ENCODE data around the gene GRK3.

The GRK3 gene

GRCh38 chr22:25677631-25678030, 113.2 kb downstream of the GRK3 start:
- H3K27me3 ChIP-seq (ENCODE audit: control insufficient read depth, insufficient read depth, low read length) = no peaks in the 10 kb centered on the region
- no peaks in the 10 kb centered on the region for H3K4me1 ChIP-seq (ENCODE audit: control insufficient read depth, insufficient read depth, low read length)
- H3K4me3 ChIP-seq (ENCODE audit: low read depth, low read length) = no peak overlapping the region
- H3K9me3 ChIP-seq (ENCODE audit: control insufficient read depth, insufficient read depth, low read length) = no peaks in the 10 kb centered on the region
- no peak overlapping the region for H3K9ac ChIP-seq (ENCODE audit: low read depth, low read length)
- no peaks in the 10 kb centered on the region for H3K36me3 ChIP-seq (ENCODE audit: control insufficient read depth, insufficient read depth, low read length)

- H3K4me1 ChIP-seq (ENCODE audit: control insufficient read depth, insufficient read depth, low read length) = no peaks in the 10 kb centered on the region
- no peaks in the 10 kb centered on the region for H3K36me3 ChIP-seq (ENCODE audit: control insufficient read depth, insufficient read depth, low read length)
- H3K9ac ChIP-seq (ENCODE audit: low read depth, low read length) = no peak overlapping the region
- H3K4me3 ChIP-seq (ENCODE audit: low read depth, low read length) = no peak overlapping the region
- H3K27me3 ChIP-seq (ENCODE audit: control insufficient read depth, insufficient read depth, low read length) = no peaks in the 10 kb centered on the region
- H3K9me3 ChIP-seq (ENCODE audit: control insufficient read depth, insufficient read depth, low read length) = no peaks in the 10 kb centered on the region
These were observed 115.6 kb downstream of the GRK3 start for GRCh38 chr22:25680051-25680450.

GRCh38 chr22:25680956-25681355, 116.5 kb downstream of the GRK3 start:
- no peak overlapping the region for H3K9ac ChIP-seq (ENCODE audit: low read depth, low read length)
- H3K4me1 ChIP-seq (ENCODE audit: control insufficient read depth, insufficient read depth, low read length) = no peaks in the 10 kb centered on the region
- no peak overlapping the region for H3K4me3 ChIP-seq (ENCODE audit: low read depth, low read length)
- no peaks in the 10 kb centered on the region for H3K9me3 ChIP-seq (ENCODE audit: control insufficient read depth, insufficient read depth, low read length)
- H3K27me3 ChIP-seq (ENCODE audit: control insufficient read depth, insufficient read depth, low read length) = no peaks in the 10 kb centered on the region
- no peaks in the 10 kb centered on the region for H3K36me3 ChIP-seq (ENCODE audit: control insufficient read depth, insufficient read depth, low read length)

GRCh38 chr22:25682109-25682508, 117.6 kb downstream of the GRK3 start:
- H3K27me3 ChIP-seq (ENCODE audit: control insufficient read depth, insufficient read depth, low read length) = no peaks in the 10 kb centered on the region
- no peaks in the 10 kb centered on the region for H3K4me1 ChIP-seq (ENCODE audit: control insufficient read depth, insufficient read depth, low read length)
- H3K9ac ChIP-seq (ENCODE audit: low read depth, low read length) = no peak overlapping the region
- no peaks in the 10 kb centered on the region for H3K36me3 ChIP-seq (ENCODE audit: control insufficient read depth, insufficient read depth, low read length)
- no peak overlapping the region for H3K4me3 ChIP-seq (ENCODE audit: low read depth, low read length)
- H3K9me3 ChIP-seq (ENCODE audit: control insufficient read depth, insufficient read depth, low read length) = no peaks in the 10 kb centered on the region

- Histone ChIP-seq H3K9me3 (ENCODE audit: control insufficient read depth, insufficient read depth, low read length) (no peaks in the 10 kb centered on the region), H3K27me3 (ENCODE audit: control insufficient read depth, insufficient read depth, low read length) (no peaks in the 10 kb centered on the region), H3K4me3 (ENCODE audit: low read depth, low read length) (no peak overlapping the region), H3K4me1 (ENCODE audit: control insufficient read depth, insufficient read depth, low read length) (peaks cover 3% of the 10 kb centered on the region), H3K36me3 (ENCODE audit: control insufficient read depth, insufficient read depth, low read length) (peaks cover 5% of the 10 kb centered on the region), H3K9ac (ENCODE audit: low read depth, low read length) (no peak overlapping the region)
These were observed 124.2 kb downstream of the GRK3 start for GRCh38 chr22:25688627-25689026.

GRCh38 chr22:25689631-25690030, 125.2 kb downstream of the GRK3 start:
- Histone ChIP-seq H3K36me3 (ENCODE audit: control insufficient read depth, insufficient read depth, low read length) (peaks cover 5% of the 10 kb centered on the region), H3K27me3 (ENCODE audit: control insufficient read depth, insufficient read depth, low read length) (no peaks in the 10 kb centered on the region), H3K9me3 (ENCODE audit: control insufficient read depth, insufficient read depth, low read length) (no peaks in the 10 kb centered on the region), H3K9ac (ENCODE audit: low read depth, low read length) (no peak overlapping the region), H3K4me1 (ENCODE audit: control insufficient read depth, insufficient read depth, low read length) (peaks cover 3% of the 10 kb centered on the region), H3K4me3 (ENCODE audit: low read depth, low read length) (no peak overlapping the region)

- Histone ChIP-seq H3K9me3 (ENCODE audit: control insufficient read depth, insufficient read depth, low read length) (no peaks in the 10 kb centered on the region), H3K4me1 (ENCODE audit: control insufficient read depth, insufficient read depth, low read length) (peaks cover 3% of the 10 kb centered on the region), H3K27me3 (ENCODE audit: control insufficient read depth, insufficient read depth, low read length) (no peaks in the 10 kb centered on the region), H3K4me3 (ENCODE audit: low read depth, low read length) (no peak overlapping the region), H3K36me3 (ENCODE audit: control insufficient read depth, insufficient read depth, low read length) (peaks cover 5% of the 10 kb centered on the region), H3K9ac (ENCODE audit: low read depth, low read length) (no peak overlapping the region)
These were observed 126.3 kb downstream of the GRK3 start for GRCh38 chr22:25690798-25691197.

- Histone ChIP-seq H3K4me3 (ENCODE audit: low read depth, low read length) (no peak overlapping the region), H3K9ac (ENCODE audit: low read depth, low read length) (no peak overlapping the region), H3K27me3 (ENCODE audit: control insufficient read depth, insufficient read depth, low read length) (no peaks in the 10 kb centered on the region), H3K9me3 (ENCODE audit: control insufficient read depth, insufficient read depth, low read length) (no peaks in the 10 kb centered on the region), H3K4me1 (ENCODE audit: control insufficient read depth, insufficient read depth, low read length) (peaks cover 3% of the 10 kb centered on the region), H3K36me3 (ENCODE audit: control insufficient read depth, insufficient read depth, low read length) (peaks cover 5% of the 10 kb centered on the region)
These were observed 128.2 kb downstream of the GRK3 start for GRCh38 chr22:25692397-25693267.

- H3K4me3 ChIP-seq (ENCODE audit: low read depth, low read length) = no peak overlapping the region
- no peaks in the 10 kb centered on the region for H3K27me3 ChIP-seq (ENCODE audit: control insufficient read depth, insufficient read depth, low read length)
- peaks cover 3% of the 10 kb centered on the region for H3K4me1 ChIP-seq (ENCODE audit: control insufficient read depth, insufficient read depth, low read length)
- H3K9me3 ChIP-seq (ENCODE audit: control insufficient read depth, insufficient read depth, low read length) = no peaks in the 10 kb centered on the region
- peaks cover 5% of the 10 kb centered on the region for H3K36me3 ChIP-seq (ENCODE audit: control insufficient read depth, insufficient read depth, low read length)
- H3K9ac ChIP-seq (ENCODE audit: low read depth, low read length) = no peak overlapping the region
These were observed 128.7 kb downstream of the GRK3 start for GRCh38 chr22:25693268-25693565.

GRCh38 chr22:25694196-25694907, 129.9 kb downstream of the GRK3 start:
- Histone ChIP-seq H3K27me3 (ENCODE audit: control insufficient read depth, insufficient read depth, low read length) (no peaks in the 10 kb centered on the region), H3K36me3 (ENCODE audit: control insufficient read depth, insufficient read depth, low read length) (peaks cover 5% of the 10 kb centered on the region), H3K9me3 (ENCODE audit: control insufficient read depth, insufficient read depth, low read length) (no peaks in the 10 kb centered on the region), H3K9ac (ENCODE audit: low read depth, low read length) (no peak overlapping the region), H3K4me1 (ENCODE audit: control insufficient read depth, insufficient read depth, low read length) (peaks cover 1% of the 10 kb centered on the region), H3K4me3 (ENCODE audit: low read depth, low read length) (no peak overlapping the region)

- Histone ChIP-seq H3K27me3 (ENCODE audit: control insufficient read depth, insufficient read depth, low read length) (no peaks in the 10 kb centered on the region), H3K9ac (ENCODE audit: low read depth, low read length) (no peak overlapping the region), H3K36me3 (ENCODE audit: control insufficient read depth, insufficient read depth, low read length) (peaks cover 4% of the 10 kb centered on the region), H3K4me1 (ENCODE audit: control insufficient read depth, insufficient read depth, low read length) (no peaks in the 10 kb centered on the region), H3K9me3 (ENCODE audit: control insufficient read depth, insufficient read depth, low read length) (no peaks in the 10 kb centered on the region), H3K4me3 (ENCODE audit: low read depth, low read length) (no peak overlapping the region)
These were observed 130.7 kb downstream of the GRK3 start for GRCh38 chr22:25695146-25695545.

GRCh38 chr22:25696763-25697162, 132.3 kb downstream of the GRK3 start:
- Histone ChIP-seq H3K27me3 (ENCODE audit: control insufficient read depth, insufficient read depth, low read length) (no peaks in the 10 kb centered on the region), H3K4me1 (ENCODE audit: control insufficient read depth, insufficient read depth, low read length) (no peaks in the 10 kb centered on the region), H3K36me3 (ENCODE audit: control insufficient read depth, insufficient read depth, low read length) (no peaks in the 10 kb centered on the region)

More at GRCh38 chr22:25696763-25697162, 132.3 kb downstream of the GRK3 start:
- H3K9me3 ChIP-seq (ENCODE audit: control insufficient read depth, insufficient read depth, low read length) = no peaks in the 10 kb centered on the region
- no peak overlapping the region for H3K4me3 ChIP-seq (ENCODE audit: low read depth, low read length)
- no peak overlapping the region for H3K9ac ChIP-seq (ENCODE audit: low read depth, low read length)

Data from iPS-15b (cell line).